GM12865 (cell line): Measurements from ENCODE around the gene LGR5.

Experiments
- DNase-seq: peaks from one replicate; pipeline ENCODE4 v3.0.0; 2010; ENCODE audit warnings: low read depth
- H3K4me3 ChIP-seq: 2 replicates; pipeline ENCODE4 v1.5.1; 2011; ENCODE audit warnings: mild to moderate bottlenecking, low read depth, low read length, control low read depth
- CTCF ChIP-seq: IDR thresholded peaks from 2 replicates; pipeline ENCODE4 v1.5.1; 2011; ENCODE audit warnings: low read length, control low read depth, low read depth, inconsistent platforms; ENCODE audit not compliant: insufficient read depth; ENCODE audit errors: missing control alignments

The LGR5 gene

GRCh38 chr12:71455028-71455737 is 15.6 kb downstream of the LGR5 start:
- DNase-seq, result no peak
- no peak for TF ChIP-seq CTCF
- H3K4me3 ChIP-seq, result no peak overlapping the region

GRCh38 chr12:71456316-71456715 is 16.7 kb downstream of the LGR5 start:
- no peak overlapping the region for H3K4me3 ChIP-seq
- no peak for TF ChIP-seq CTCF
- DNase-seq, result no peak

GRCh38 chr12:71456990-71457389 is 17.4 kb downstream of the LGR5 start:
- H3K4me3 ChIP-seq, result no peak overlapping the region
- no peak for DNase-seq
- TF ChIP-seq CTCF, result no peak

- TF ChIP-seq CTCF, result no peak
- H3K4me3 ChIP-seq, result no peak overlapping the region
These were observed 20.7 kb downstream of the LGR5 start for GRCh38 chr12:71460318-71460717.

DNA sequence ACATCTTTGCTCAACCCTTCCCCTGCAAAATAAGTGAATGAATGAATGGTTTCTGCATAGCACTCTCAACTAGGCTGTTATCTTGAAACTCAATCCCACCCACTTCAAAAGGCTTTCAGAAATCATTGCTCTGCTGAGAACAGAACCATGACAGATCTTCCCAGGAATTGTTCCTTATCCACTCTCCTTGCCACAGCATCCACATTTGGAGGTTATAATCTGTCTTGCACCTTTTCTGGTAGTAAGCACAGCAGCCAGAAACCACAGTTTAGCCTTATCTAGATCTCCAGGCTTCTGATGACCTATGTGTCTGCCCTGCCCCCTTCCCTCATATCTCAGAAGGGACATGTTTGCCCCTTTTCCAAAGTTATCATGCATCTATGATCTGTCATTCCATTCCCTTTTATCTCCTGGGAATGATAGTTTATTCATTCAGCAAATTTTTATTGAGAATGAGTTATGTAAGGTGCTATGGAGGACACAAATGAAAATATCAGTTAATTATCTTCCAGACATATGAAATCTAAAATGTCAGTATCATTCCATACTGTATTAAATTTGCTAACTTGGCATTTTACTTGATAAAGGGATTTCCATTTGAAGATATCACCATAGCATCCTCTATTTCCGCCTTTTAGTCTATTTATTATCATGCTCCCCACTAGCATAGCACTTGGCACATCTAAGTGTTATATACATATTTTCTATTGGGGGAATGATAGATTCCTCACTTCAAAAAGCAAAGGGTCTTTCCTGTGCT is 21.4 kb downstream of the LGR5 start:
- no peak for TF ChIP-seq CTCF
- no peak for DNase-seq
- H3K4me3 ChIP-seq, result no peak overlapping the region

More at GRCh38 chr12:71460318-71460717, 20.7 kb downstream of the LGR5 start:
- DNase-seq, result no peak

- no peak for TF ChIP-seq CTCF
- H3K4me3 ChIP-seq, result no peak overlapping the region
- DNase-seq, result no peak
These were observed 22.3 kb downstream of the LGR5 start for GRCh38 chr12:71461787-71462328.
